Karpas-422 (cell line): Measurements from ENCODE around the gene TRIM71. TPM values are rescaled to one million over a fixed set of nuclear protein-coding genes. Genes with fewer than 3 reads are reported as not detected.
A peak's percentile ranks its signal among the peaks of the same experiment; 100 is the strongest.
"Not testable (repeated sequence)": the region's sequence is repeated elsewhere in the genome, so short reads cannot be mapped to it uniquely, and the experiment has no call there.

Experiments used
- DNase-seq: peaks from one replicate; pipeline ENCODE4 v3.0.0-alpha.2; 2015
- H2AFZ ChIP-seq: fragments of 200-600 bp; sonication (generic); 2 replicates; pipeline ENCODE4 v1.6.1; 2014; ENCODE audit warnings: antibody characterized with exemption, low read length, mixed read lengths
- H3K27ac ChIP-seq: fragments of 200-600 bp; sonication (generic); 2 replicates; pipeline ENCODE4 v1.5.1; 2014; ENCODE audit warnings: mild to moderate bottlenecking, low read length, moderate library complexity
- H3K27me3 ChIP-seq: fragments of 200-600 bp; sonication (generic); 2 replicates; pipeline ENCODE4 v1.6.1; 2014; ENCODE audit warnings: low read length, mixed read lengths
- H3K36me3 ChIP-seq: fragments of 200-600 bp; sonication (generic); 2 replicates; pipeline ENCODE4 v1.6.1; 2014; ENCODE audit warnings: low read length, mixed read lengths; ENCODE audit not compliant: insufficient read depth
- H3K4me1 ChIP-seq: fragments of 200-600 bp; sonication (generic); 2 replicates; pipeline ENCODE4 v1.6.1; 2014; ENCODE audit warnings: mild to moderate bottlenecking, low read length, mixed read lengths
- H3K4me2 ChIP-seq: fragments of 200-600 bp; sonication (generic); 2 replicates; pipeline ENCODE4 v1.6.1; 2014; ENCODE audit warnings: low read length, low read depth, mild to moderate bottlenecking; ENCODE audit not compliant: poor library complexity, severe bottlenecking
- H3K4me3 ChIP-seq: fragments of 200-600 bp; sonication (generic); 2 replicates; pipeline ENCODE4 v1.5.1; 2014; ENCODE audit warnings: mild to moderate bottlenecking, antibody characterized with exemption, low read length, mixed read lengths
- H3K79me2 ChIP-seq: fragments of 200-600 bp; sonication (generic); 2 replicates; pipeline ENCODE4 v1.6.1; 2014; ENCODE audit warnings: mild to moderate bottlenecking, low read length, mixed read lengths
- H3K9ac ChIP-seq: fragments of 200-600 bp; sonication (generic); 2 replicates; pipeline ENCODE4 v1.6.0; 2014; ENCODE audit warnings: low read length
- H3K9me2 ChIP-seq: fragments of 200-600 bp; sonication (generic), shearing (Covaris generic); replicated peaks from 2 replicates; pipeline ENCODE4 v1.6.0; 2014; ENCODE audit warnings: mild to moderate bottlenecking, low read length, moderate library complexity; ENCODE audit not compliant: insufficient read depth
- H3K9me3 ChIP-seq: fragments of 300-700, 200-600 bp; sonication (generic); 2 replicates; pipeline ENCODE4 v1.6.1; 2014; ENCODE audit warnings: low read length, mixed read lengths
- H4K20me1 ChIP-seq: fragments of 200-600 bp; sonication (generic); 2 replicates; pipeline ENCODE4 v1.6.1; 2014; ENCODE audit warnings: mild to moderate bottlenecking, antibody characterized with exemption, low read length, low read depth; ENCODE audit not compliant: insufficient read depth
- total RNA-seq: library from RNA; depleted of rRNA; stranded (reverse); fragments of >200 nt; shearing (Covaris generic); gene quantifications from 2 replicates; pipeline ENCODE4 v1.2.3, GENCODE V29; 2014; ENCODE audit warnings: low replicate concordance

The TRIM71 gene
- total RNA-seq, 1 experiment from 2014 or later: not detected

DNA sequence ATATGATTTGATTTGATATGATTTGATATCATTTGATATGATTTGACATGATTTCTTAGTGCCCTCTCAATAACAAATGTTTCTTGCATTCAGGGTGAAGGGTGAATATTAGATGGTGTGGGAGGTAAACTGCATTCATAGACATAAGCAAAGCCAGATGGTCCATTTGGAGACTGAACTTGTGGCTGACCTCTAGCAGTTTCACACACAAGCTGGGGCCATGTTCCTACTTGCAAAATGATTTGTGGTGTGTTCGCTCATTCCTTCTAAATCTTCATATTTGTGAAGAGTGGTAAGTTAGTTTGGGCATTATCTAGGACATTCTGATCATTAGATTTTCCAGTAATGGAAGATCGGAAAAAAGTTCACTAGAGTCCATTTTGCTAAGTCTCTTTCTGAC is 93.2 kb downstream of the TRIM71 start:
- no peak for DNase-seq
- no peaks in the 10 kb centered on the region for H4K20me1 ChIP-seq
- no peaks in the 10 kb centered on the region for H3K9me3 ChIP-seq
- no peaks in the 10 kb centered on the region for H3K79me2 ChIP-seq
- no peak overlapping the region for H3K27ac ChIP-seq
- H3K9ac ChIP-seq: no peak overlapping the region
- no peaks in the 10 kb centered on the region for H3K4me1 ChIP-seq
- no peaks in the 10 kb centered on the region for H3K27me3 ChIP-seq
- no peak overlapping the region for H3K4me3 ChIP-seq
- no peak overlapping the region for H2AFZ ChIP-seq
- no peaks in the 10 kb centered on the region for H3K9me2 ChIP-seq
- H3K36me3 ChIP-seq: no peaks in the 10 kb centered on the region
- no peak overlapping the region for H3K4me2 ChIP-seq

DNA sequence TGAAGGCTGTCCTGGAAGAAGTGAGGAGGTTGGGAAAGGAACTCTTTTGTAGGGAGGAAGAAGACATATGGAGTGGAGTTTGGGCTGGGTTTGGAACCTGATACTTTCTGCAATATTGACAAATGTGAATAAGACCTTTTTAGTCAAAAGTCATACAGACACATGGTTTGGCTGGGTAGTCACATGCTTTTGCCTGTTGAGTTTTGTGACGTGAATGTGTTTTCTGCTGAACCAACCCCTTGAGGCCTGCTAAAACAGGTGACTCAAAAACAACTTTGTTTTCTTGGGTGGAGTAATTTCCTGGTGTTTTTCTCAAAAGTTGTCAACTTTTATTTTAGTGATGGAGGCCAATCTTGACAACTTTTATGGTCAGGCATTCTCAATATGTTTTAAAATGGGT is 94.2 kb downstream of the TRIM71 start:
- no peaks in the 10 kb centered on the region for H3K9me3 ChIP-seq
- no peaks in the 10 kb centered on the region for H3K27me3 ChIP-seq
- no peak overlapping the region for H3K9ac ChIP-seq
- H3K36me3 ChIP-seq: no peaks in the 10 kb centered on the region
- no peaks in the 10 kb centered on the region for H3K79me2 ChIP-seq
- H3K4me2 ChIP-seq: no peak overlapping the region
- H4K20me1 ChIP-seq: no peaks in the 10 kb centered on the region
- no peak overlapping the region for H3K27ac ChIP-seq
- DNase-seq: no peak
- H3K4me3 ChIP-seq: no peak overlapping the region
- no peak overlapping the region for H2AFZ ChIP-seq
- H3K4me1 ChIP-seq: no peaks in the 10 kb centered on the region
- no peaks in the 10 kb centered on the region for H3K9me2 ChIP-seq

DNA sequence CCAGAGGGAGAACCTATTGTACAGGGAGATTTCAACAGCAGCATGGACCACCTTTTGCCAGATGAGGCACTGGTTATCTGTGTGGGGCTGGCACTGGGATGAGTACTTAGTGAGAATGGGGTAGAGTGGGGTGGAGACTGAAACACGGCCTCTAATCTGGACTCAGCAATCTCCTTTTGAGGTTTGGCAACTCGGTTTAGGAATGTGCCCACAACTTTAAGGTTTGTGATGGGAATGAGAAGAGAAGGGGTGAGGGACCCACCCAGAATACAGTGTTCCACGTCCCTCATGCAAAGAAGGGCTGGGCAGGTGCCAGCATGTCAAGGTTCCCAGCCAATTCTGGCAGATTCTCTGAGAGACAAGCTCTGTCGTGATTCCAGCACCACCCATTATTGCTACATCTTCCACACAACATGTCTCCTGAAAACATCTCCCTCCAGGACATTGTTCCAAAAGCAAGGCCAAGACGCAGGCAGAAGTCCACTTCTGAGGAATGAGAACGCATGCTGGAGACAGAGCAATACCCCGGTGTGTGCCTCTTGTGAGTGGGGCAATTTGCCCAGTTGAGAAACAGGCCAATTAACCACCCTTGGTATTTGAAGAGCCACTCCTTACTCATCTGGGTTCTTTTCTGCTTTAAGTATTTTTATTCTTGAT is 96.1 kb downstream of the TRIM71 start:
- Histone ChIP-seq H3K4me3 (no peak overlapping the region), H2AFZ (no peak overlapping the region), H3K4me1 (no peaks in the 10 kb centered on the region), H3K9me3 (no peaks in the 10 kb centered on the region), H3K36me3 (no peaks in the 10 kb centered on the region), H3K27me3 (no peaks in the 10 kb centered on the region), H3K79me2 (no peaks in the 10 kb centered on the region), H4K20me1 (no peaks in the 10 kb centered on the region), H3K4me2 (no peak overlapping the region), H3K9ac (no peak overlapping the region), H3K9me2 (no peaks in the 10 kb centered on the region), H3K27ac (no peak overlapping the region)
- DNase-seq: no peak

DNA sequence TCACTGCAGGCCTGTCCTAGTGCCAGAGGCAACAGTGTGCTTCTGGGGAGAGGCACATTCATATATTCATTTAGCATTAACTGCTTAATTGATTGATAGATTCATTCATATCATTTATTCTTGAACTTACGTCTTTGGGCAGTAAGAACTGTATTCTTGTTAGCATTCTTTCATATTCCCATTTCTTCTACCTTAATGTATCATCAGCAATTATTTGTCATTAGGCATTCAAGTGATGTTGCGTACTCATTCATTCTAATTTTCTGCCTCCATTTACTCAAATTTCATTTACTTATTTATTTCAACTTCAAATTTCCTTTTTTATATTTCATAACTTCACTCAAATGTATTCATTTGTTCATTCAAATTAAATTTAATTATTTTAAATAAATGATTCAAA is 102.1 kb downstream of the TRIM71 start:
- Histone ChIP-seq H3K27ac (no peak overlapping the region), H3K79me2 (no peaks in the 10 kb centered on the region), H3K27me3 (no peaks in the 10 kb centered on the region), H4K20me1 (no peaks in the 10 kb centered on the region), H3K9ac (no peak overlapping the region), H3K4me1 (no peaks in the 10 kb centered on the region), H2AFZ (no peak overlapping the region), H3K9me2 (no peaks in the 10 kb centered on the region), H3K9me3 (no peaks in the 10 kb centered on the region), H3K4me3 (no peak overlapping the region), H3K36me3 (no peaks in the 10 kb centered on the region), H3K4me2 (no peak overlapping the region)
- DNase-seq: no peak

DNA sequence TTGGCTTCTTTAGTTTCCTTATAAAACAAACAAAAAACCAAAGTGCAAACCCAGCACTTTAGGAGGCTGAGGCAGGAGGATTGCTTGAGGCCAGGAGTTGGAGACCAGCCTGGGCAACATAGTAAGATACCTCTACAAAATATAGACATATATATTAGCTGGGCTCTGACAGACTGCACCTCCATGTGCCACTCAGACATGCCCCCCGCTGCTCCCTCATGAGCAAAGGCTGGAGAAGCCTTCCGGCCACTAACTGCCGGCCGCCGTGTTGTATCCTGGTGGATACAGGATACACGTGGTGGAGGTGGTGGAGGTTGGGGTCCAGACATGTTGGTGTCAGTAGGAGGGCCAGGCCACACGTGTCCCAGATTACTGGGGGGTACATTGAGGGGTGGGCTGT is 104.3 kb downstream of the TRIM71 start:
- DNase-seq: peak; percentile 10
- no peak overlapping the region for H3K27ac ChIP-seq
- no peaks in the 10 kb centered on the region for H3K9me3 ChIP-seq
- no peaks in the 10 kb centered on the region for H3K9me2 ChIP-seq
- no peaks in the 10 kb centered on the region for H3K4me1 ChIP-seq
- no peak overlapping the region for H3K4me2 ChIP-seq
- H3K4me3 ChIP-seq: no peak overlapping the region
- no peaks in the 10 kb centered on the region for H3K27me3 ChIP-seq
- H4K20me1 ChIP-seq: no peaks in the 10 kb centered on the region
- H3K79me2 ChIP-seq: no peaks in the 10 kb centered on the region
- no peak overlapping the region for H2AFZ ChIP-seq
- no peak overlapping the region for H3K9ac ChIP-seq
- H3K36me3 ChIP-seq: no peaks in the 10 kb centered on the region

DNA sequence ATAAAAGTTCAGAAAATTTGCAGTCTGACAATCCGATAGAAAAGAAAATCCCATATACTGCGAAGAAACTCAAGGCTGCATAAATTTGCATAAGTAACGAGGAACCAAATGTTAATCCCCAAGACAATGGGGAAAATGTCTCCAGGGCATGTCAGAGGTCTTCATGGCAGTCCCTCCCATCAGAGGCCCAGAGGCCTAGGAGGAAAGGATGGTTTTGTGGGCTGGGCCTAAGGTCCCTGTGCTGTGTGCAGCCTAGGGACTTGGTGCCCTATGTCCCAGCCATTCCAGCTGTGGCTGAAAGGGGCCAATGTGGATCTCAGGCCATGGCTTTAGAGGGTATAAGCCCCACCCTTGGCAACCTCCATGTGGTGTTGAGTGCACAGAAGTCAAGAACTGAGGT is 112.4 kb downstream of the TRIM71 start:
- Histone ChIP-seq H2AFZ (no peak overlapping the region), H3K4me1 (no peaks in the 10 kb centered on the region), H3K9me2 (no peaks in the 10 kb centered on the region), H3K27me3 (no peaks in the 10 kb centered on the region), H3K9me3 (no peaks in the 10 kb centered on the region), H3K79me2 (no peaks in the 10 kb centered on the region), H4K20me1 (no peaks in the 10 kb centered on the region), H3K4me3 (no peak overlapping the region), H3K36me3 (no peaks in the 10 kb centered on the region), H3K9ac (no peak overlapping the region), H3K27ac (no peak overlapping the region), H3K4me2 (no peak overlapping the region)
- DNase-seq: peak; percentile 31

DNA sequence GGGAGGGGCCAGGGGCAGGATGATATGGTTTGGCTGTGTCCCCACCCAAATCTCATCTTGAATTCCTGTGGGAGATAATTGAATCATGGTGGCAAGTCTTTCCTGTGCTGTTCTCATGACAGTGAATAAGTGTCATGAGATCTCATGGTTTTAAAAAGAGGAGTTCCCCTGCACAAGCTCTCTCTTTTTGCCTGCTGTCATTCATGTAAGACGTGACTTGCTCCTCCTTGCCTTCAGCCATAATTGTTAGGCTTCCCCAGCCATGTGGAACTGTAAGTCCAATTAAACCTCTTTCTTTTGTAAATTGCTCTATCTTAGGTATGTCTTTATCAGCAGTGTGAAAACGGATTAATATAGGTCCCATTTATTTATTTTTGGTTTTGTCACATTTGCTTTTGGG is 113.5 kb downstream of the TRIM71 start:
- not testable (repeated sequence) for H3K4me1 ChIP-seq, H3K79me2 ChIP-seq, H3K36me3 ChIP-seq, H3K4me2 ChIP-seq, H3K27ac ChIP-seq, H3K9ac ChIP-seq, H3K4me3 ChIP-seq, H4K20me1 ChIP-seq, H2AFZ ChIP-seq, H3K9me3 ChIP-seq, H3K9me2 ChIP-seq, H3K27me3 ChIP-seq
- peak; percentile 38 for DNase-seq

DNA sequence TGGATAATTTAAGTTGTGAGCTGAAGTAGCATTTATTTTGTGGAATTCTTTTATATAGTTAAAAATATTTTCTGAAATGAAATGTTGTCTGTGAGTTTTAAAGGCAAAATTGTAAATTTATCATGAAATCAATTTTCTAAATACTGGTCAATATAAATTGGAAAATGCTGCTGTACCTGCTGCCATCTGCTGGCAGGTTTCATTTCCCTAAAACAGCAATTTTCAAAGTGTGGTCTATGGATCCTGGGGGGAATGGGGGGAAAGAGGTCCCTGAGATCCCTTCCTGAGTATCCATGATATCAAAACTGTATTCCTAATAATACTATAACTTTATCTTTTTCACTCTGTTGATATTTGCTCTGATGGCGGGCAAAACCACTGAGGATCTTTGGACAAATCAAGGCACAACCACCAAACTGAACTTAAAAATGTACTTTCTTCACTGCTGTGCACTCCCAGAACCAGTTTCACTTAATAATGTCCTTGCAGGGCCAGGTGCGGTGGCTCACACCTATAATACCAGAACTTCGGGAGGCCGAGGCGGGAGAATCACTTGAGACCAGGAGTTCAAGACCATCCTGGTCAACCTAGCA is 116.4 kb downstream of the TRIM71 start:
- Histone ChIP-seq H3K9ac (no peak overlapping the region), H2AFZ (no peak overlapping the region), H4K20me1 (no peaks in the 10 kb centered on the region), H3K27ac (no peak overlapping the region), H3K4me3 (no peak overlapping the region), H3K4me1 (no peaks in the 10 kb centered on the region), H3K36me3 (no peaks in the 10 kb centered on the region), H3K4me2 (no peak overlapping the region), H3K27me3 (no peaks in the 10 kb centered on the region), H3K79me2 (no peaks in the 10 kb centered on the region), H3K9me3 (no peaks in the 10 kb centered on the region), H3K9me2 (no peaks in the 10 kb centered on the region)
- DNase-seq: peak; percentile 58
